Measurements from ENCODE around the gene RMI2.
"Not testable (repeated sequence)": the region's sequence is repeated elsewhere in the genome, so short reads cannot be mapped to it uniquely, and the experiment has no call there.

Gene RMI2

GRCh38 chr16:11298143-11298900 is 46.9 kb upstream of the RMI2 start:
- DNase-seq (ENCODE audit: extremely low read depth, insufficient read length), result no peak
- Histone ChIP-seq H3K27me3 (replicated peaks; ENCODE audit: control insufficient read depth, insufficient read depth, low read length) (no peaks in the 10 kb centered on the region), H3K36me3 (ENCODE audit: control insufficient read depth, insufficient read depth, low read length) (no peaks in the 10 kb centered on the region), H3K4me3 (replicated peaks; ENCODE audit: low read depth, low read length) (no peak overlapping the region)
- no peak for TF ChIP-seq CTCF (IDR thresholded peaks at IDR 0.05; ENCODE audit: insufficient read depth, low read length, poor library complexity, severe bottlenecking)

GRCh38 chr16:11298950-11299547 is 46.2 kb upstream of the RMI2 start:
- H3K36me3 ChIP-seq (ENCODE audit: control insufficient read depth, insufficient read depth, low read length); H3K27me3 ChIP-seq (replicated peaks; ENCODE audit: control insufficient read depth, insufficient read depth, low read length); H3K4me3 ChIP-seq (replicated peaks; ENCODE audit: low read depth, low read length): not testable (repeated sequence)
- DNase-seq (ENCODE audit: extremely low read depth, insufficient read length), result peak; percentile 57

- TF ChIP-seq CTCF (IDR thresholded peaks at IDR 0.05; ENCODE audit: insufficient read depth, low read length, poor library complexity, severe bottlenecking), result no peak
- Histone ChIP-seq H3K36me3 (ENCODE audit: control insufficient read depth, insufficient read depth, low read length) (no peaks in the 10 kb centered on the region), H3K27me3 (replicated peaks; ENCODE audit: control insufficient read depth, insufficient read depth, low read length) (no peaks in the 10 kb centered on the region), H3K4me3 (replicated peaks; ENCODE audit: low read depth, low read length) (no peak overlapping the region)
- no peak for DNase-seq (ENCODE audit: extremely low read depth, insufficient read length)
These were observed 45.2 kb upstream of the RMI2 start for GRCh38 chr16:11299865-11300559.

- H3K27me3 ChIP-seq (replicated peaks; ENCODE audit: control insufficient read depth, insufficient read depth, low read length), result no peaks in the 10 kb centered on the region
- H3K36me3 ChIP-seq (ENCODE audit: control insufficient read depth, insufficient read depth, low read length), result no peaks in the 10 kb centered on the region
- H3K4me3 ChIP-seq (replicated peaks; ENCODE audit: low read depth, low read length), result no peak overlapping the region
- no peak for TF ChIP-seq CTCF (IDR thresholded peaks at IDR 0.05; ENCODE audit: insufficient read depth, low read length, poor library complexity, severe bottlenecking)
- no peak for DNase-seq (ENCODE audit: extremely low read depth, insufficient read length)
These were observed 44.7 kb upstream of the RMI2 start for GRCh38 chr16:11300560-11300892.

GRCh38 chr16:11301645-11302501 is 43.4 kb upstream of the RMI2 start:
- no peak for DNase-seq (ENCODE audit: extremely low read depth, insufficient read length)
- Histone ChIP-seq H3K27me3 (replicated peaks; ENCODE audit: control insufficient read depth, insufficient read depth, low read length) (no peaks in the 10 kb centered on the region), H3K4me3 (replicated peaks; ENCODE audit: low read depth, low read length) (no peak overlapping the region), H3K36me3 (ENCODE audit: control insufficient read depth, insufficient read depth, low read length) (no peaks in the 10 kb centered on the region)
- TF ChIP-seq CTCF (IDR thresholded peaks at IDR 0.05; ENCODE audit: insufficient read depth, low read length, poor library complexity, severe bottlenecking), result no peak

Data from GM06990 (cell line).